Gastroesophageal sphincter (tissue), 2 donors: ENCODE data around the gene TCOF1.

Source experiments
- EP300 ChIP-seq: sonication (generic); formaldehyde crosslinking; IDR thresholded peaks from one replicate; pipeline ENCODE4 v1.6.1; 2017; ENCODE audit warnings: antibody characterized with exemption, mild to moderate bottlenecking
- POLR2A ChIP-seq, 2 donors: fragments of 450-650 bp; IDR thresholded peaks; one replicate each; pipeline ENCODE4 v1.6.1; 2017; ENCODE audit warnings: antibody characterized with exemption in 2 of 2, mild to moderate bottlenecking in 2 of 2, moderate library complexity in 1 of 2
- POLR2AphosphoS5 ChIP-seq: sonication (generic); formaldehyde crosslinking; IDR thresholded peaks from one replicate; pipeline ENCODE4 v1.6.1; 2017; ENCODE audit warnings: antibody characterized with exemption

GRCh38 chr5:150356575-150357294 is 762 bp upstream of the TCOF1 start:
- TF ChIP-seq POLR2A (IDR thresholded peaks at IDR 0.05) (no peak), EP300 (no peak), POLR2AphosphoS5 (no peak)
